GM12875 (cell line): ENCODE results near the gene OLIG3.

ENCODE experiments used
- H3K4me3 ChIP-seq: one replicate; pipeline ENCODE4 v1.5.1; 2011; ENCODE audit warnings: low read depth, low read length, control low read depth
- TF ChIP-seq, protein P1 (sequence below): IDR thresholded peaks from 2 replicates; pipeline ENCODE4 v1.5.1; 2011; ENCODE audit warnings: low read depth, mild to moderate bottlenecking, control low read depth, inconsistent platforms, low read length, moderate library complexity, borderline replicate concordance; ENCODE audit not compliant: insufficient read depth

Gene OLIG3

DNA sequence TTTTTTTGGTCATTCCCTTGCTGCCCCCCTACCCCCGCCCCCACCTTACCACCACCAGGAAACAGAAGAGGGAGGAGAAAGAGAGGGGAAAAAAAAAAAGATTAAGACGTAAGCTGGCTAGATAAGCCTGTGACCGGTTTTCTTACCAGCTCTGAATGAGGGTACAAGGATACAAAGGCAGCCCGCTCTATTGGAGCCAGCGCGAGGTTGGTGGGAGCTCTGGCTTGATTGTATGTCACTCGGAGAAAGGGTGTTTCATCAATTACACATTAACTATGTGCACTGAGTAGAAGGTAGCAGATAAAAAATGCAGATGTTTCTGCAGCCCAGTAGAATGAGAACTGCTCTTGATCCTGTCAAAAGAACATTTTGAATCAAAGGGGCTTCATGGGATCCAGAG lies 28.6 kb upstream of the OLIG3 start:
- TF ChIP-seq, protein P1, sequence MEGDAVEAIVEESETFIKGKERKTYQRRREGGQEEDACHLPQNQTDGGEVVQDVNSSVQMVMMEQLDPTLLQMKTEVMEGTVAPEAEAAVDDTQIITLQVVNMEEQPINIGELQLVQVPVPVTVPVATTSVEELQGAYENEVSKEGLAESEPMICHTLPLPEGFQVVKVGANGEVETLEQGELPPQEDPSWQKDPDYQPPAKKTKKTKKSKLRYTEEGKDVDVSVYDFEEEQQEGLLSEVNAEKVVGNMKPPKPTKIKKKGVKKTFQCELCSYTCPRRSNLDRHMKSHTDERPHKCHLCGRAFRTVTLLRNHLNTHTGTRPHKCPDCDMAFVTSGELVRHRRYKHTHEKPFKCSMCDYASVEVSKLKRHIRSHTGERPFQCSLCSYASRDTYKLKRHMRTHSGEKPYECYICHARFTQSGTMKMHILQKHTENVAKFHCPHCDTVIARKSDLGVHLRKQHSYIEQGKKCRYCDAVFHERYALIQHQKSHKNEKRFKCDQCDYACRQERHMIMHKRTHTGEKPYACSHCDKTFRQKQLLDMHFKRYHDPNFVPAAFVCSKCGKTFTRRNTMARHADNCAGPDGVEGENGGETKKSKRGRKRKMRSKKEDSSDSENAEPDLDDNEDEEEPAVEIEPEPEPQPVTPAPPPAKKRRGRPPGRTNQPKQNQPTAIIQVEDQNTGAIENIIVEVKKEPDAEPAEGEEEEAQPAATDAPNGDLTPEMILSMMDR: no peak
- H3K4me3 ChIP-seq: no peak overlapping the region

DNA sequence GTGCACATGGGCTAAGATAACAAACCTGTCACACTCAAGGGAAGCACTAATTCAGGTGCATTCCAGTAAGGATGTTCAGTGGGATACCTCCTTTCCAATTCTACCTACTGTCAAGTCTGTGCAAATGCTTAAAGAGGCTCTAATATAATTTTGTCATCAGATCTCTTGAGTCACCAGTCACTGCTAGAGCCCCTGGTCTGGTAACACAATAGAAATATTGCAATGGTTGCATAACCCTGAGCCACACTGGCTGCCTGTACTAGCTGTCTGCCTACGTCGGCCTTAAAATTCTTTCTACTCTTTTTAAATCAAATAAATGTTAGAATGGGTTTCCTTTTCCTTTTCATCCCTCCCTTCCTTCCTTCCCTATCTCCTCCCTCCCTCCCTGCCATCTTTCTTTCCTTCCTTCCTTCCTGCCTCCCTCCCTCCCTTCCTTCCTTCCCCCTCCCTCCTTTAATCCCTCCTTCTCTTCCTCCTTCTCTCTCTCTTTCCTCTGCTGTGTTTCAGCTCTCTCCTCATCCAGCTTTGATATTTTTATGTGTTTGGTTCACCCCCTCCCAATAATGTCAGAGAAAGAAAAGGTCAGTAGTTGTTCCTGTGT lies 28.1 kb upstream of the OLIG3 start:
- TF ChIP-seq, protein P1: no peak

DNA sequence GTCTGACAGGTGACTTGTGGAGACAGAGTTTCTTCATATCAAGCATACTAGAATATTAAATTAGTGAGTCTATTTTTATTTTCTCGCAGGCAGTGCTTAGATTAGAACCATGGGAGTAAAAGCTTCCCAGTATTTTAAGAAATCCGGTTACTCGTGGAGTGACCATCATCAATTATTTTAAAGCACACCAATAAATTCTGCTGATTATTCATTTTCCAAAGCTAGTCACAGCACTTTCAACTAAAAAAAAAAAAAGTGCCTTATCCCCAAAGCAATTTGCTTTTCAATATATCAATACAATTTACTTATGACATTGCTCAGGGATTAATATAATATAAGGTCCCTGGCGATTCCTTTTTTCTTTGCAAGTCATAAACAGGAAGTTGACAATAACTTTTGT lies 26.3 kb upstream of the OLIG3 start:
- TF ChIP-seq, protein P1: no peak
- no peak overlapping the region for H3K4me3 ChIP-seq

More for the DNA sequence above, 28.1 kb upstream of the OLIG3 start:
- H3K4me3 ChIP-seq: no peak overlapping the region

DNA sequence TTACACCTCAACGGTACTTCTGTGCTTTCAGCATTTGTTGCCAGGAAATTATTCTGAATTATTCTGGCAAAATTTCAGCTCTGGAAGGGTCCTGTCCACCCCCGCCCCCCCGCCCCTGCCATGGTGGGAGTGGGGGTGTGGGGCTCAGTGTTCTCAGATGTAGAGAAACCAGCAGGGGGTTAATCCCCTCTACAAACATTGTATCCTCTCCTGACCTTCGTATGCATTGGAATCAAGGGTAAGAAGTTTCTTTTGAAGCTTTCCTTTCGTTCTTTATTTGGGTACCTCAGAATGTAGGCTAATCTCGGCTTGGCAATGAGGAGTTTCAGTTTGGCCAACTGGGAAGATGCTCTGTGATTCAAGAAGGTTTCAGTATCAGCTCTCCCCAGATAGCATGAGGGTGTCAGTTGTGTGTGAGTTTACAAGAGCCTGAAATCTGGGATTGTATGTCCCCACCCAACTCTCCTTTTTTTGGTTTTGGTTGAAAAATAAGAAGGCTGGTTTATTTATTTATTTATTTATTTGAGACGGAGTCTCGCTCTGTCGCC lies 25.5 kb upstream of the OLIG3 start:
- H3K4me3 ChIP-seq: no peak overlapping the region
- TF ChIP-seq, protein P1: no peak

DNA sequence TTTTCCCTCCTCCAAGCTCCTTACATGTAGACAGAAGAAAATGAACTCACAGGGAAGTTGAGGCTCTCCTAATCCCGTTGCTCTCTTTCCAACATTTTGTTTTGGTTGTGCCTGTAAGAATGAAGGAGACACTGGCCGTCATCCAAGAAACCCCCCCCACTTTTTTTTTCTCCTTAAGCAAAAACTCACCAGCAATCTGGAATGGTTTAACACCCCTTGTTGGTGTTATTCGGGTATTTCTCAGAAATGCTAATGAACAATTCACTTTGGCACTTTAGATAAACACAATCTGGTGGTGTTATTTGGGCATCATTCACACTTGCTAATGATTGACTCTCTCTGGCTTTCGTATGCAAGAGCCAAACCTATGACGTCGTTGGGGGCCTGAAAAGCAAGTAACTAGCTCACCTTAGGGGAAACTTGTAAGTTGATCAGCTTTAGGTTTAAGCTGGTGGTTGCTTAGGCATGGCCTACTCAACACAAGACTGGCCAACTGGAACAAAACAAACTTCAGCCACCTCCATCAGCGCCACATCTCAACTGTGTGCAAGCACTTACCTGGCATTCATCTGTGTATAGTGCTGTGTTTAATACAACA lies 24.3 kb upstream of the OLIG3 start:
- TF ChIP-seq, protein P1: no peak
- no peak overlapping the region for H3K4me3 ChIP-seq

DNA sequence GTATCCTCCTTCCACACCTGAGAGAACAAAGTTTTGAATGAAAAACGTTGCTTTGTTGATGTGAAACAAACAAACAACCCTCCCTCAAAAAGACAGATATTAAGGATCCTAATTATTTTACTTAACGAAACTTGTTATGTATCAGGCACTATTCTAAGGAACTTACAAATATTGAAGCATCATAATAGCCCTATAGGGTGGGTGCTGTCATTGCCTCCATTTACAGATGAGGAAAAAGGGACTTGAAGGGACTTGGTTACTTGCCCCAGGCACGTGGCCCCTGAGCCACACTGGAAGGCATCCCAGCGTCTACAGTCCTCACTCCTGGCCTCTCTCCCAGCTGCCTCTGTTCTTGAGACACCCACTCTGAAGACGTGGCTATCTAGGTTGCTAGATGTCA lies 20.2 kb upstream of the OLIG3 start:
- H3K4me3 ChIP-seq: no peak overlapping the region
- TF ChIP-seq, protein P1: no peak
